HG03457 (cell line): ENCODE results near the gene MYCL.

Experiments used
- ATAC-seq: cut with Tn5 transposase; IDR thresholded peaks from one replicate; pipeline ENCODE4 v1.9.1; 2021; ENCODE audit warnings: moderate number of reproducible peaks; ENCODE audit not compliant: unreplicated experiment

Gene MYCL, protein sequence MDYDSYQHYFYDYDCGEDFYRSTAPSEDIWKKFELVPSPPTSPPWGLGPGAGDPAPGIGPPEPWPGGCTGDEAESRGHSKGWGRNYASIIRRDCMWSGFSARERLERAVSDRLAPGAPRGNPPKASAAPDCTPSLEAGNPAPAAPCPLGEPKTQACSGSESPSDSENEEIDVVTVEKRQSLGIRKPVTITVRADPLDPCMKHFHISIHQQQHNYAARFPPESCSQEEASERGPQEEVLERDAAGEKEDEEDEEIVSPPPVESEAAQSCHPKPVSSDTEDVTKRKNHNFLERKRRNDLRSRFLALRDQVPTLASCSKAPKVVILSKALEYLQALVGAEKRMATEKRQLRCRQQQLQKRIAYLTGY

DNA sequence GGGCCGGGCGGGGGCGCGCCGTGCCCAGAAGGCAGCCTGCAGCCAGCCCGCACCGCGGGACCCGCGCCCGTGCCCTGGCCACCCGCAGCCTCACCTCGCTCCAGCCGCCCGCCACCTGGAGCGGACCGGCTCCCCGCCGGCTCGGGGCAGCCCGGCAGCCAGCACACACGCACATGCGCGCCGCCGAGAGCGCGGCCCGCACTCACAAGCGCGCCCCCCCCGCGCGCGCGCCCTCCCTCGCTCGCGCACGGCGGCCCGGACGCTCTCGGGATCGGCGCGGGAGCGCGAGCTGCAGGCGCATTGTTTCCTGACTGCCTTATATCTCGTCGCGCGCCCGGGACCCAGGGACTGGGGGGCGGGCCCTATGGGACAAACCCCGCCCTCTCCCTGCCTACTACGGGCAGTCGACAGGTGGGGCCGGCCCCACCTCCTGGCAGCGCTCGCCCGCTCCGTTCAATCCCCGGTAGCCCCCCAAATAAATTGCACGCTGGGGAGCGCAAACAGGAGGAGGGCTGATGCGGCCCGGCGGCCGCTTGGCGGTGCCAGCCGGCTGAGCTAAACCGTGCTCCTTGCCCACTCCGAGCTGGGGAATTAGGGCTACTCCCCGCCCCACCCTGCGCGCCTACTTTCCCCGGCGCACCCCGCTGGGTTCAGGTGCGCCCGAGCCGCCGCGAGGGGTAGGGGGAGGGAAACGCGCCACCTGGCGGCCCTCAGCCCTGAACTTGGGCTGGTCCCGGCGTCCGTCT is at the start of gene MYCL:
Gene MYCL (minus strand): TSS at position 204 of the 746 bp plus-strand sequence. CDS start 483 bp downstream, outside the sequence.
- ATAC-seq: peak; percentile 53

DNA sequence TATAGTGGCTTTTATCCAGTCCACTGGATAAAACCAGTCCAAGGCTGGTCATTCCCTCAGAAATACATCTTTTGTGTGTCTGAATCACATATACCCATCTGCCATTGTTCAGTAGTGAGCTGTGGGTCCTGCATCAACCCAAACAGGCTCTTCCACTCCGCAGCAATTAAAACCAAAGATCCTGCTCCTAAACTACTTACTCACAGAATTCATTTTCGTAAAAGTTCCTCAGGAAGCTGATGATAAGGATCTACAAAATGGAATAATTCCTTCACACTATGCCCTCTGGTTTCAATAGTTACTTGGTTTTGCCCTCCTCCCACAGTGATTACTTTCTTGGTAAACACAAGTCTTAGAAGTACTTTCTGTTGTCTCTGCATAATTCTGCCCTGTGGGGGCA is 48.2 kb upstream of the MYCL start:
- no peak for ATAC-seq

DNA sequence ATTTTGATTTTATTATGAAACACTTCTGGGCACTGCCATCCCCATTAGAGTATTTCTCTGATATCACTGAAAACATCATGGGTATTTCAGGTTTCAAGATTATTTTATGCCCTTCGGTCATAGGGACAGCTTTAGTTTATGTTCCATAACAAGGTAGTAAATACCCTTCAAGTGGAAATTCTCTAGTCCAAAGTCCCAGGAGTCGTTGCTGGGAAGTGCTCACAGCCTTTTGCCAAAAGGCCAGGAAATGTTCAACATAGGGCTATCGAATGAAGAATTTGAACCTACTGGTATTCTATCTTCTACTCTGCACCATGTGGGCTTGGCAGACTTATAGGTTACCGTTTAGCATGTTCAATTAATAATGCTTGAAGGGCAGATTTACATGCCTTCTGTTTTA is 45.5 kb upstream of the MYCL start:
- no peak for ATAC-seq

DNA sequence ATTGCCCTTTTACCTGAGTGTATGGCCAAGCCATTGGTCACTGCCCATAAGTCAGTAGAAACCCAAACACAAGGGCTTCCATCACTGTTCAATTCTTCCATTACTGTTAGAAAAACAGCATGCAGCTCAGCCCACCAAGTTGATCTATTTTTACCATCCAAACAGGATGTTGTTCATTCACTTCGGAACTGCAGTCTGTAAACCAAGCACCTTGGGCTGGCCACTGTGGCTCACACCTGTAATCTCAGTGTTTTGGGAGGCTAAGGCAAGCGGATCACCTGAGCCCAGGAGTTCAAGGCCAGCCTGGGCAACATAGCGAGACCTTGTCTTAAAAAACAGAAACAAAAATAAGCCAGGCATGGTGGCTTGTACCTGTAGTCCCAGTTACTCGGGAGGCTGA is 44.5 kb upstream of the MYCL start:
- ATAC-seq: no peak

DNA sequence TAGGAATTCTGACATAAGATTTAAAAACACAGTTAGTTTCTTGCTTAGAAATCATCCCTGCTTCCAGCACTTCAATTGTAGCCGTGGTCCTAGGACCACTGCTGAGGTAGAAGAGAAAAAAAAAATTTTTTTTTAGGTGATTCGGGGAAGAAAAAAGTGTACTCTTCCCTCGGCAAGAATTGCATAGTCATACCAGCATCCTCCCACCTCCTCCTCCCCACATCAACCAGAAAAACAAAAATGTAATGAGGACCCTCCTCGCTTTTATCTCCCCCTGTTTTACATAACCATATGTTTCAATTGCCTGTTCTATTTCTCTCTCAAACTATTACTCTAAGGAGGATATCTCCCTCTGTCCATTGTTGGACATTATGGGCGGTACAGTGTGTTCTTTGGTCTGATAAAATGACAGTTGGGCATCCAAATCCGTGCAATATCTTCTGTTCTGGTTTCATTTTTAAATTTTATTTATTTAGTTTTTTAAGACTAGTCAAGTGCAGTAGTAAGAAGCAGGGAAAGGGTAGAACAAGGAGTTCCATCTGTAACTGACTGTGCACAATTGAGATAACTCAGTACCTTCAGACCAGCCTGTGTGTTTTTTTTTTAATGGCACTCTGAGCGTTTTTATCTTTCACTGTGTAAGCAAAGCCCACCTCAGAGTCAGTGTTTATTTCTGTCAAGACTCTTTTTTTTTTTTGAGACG is 42.8 kb upstream of the MYCL start:
- no peak for ATAC-seq

DNA sequence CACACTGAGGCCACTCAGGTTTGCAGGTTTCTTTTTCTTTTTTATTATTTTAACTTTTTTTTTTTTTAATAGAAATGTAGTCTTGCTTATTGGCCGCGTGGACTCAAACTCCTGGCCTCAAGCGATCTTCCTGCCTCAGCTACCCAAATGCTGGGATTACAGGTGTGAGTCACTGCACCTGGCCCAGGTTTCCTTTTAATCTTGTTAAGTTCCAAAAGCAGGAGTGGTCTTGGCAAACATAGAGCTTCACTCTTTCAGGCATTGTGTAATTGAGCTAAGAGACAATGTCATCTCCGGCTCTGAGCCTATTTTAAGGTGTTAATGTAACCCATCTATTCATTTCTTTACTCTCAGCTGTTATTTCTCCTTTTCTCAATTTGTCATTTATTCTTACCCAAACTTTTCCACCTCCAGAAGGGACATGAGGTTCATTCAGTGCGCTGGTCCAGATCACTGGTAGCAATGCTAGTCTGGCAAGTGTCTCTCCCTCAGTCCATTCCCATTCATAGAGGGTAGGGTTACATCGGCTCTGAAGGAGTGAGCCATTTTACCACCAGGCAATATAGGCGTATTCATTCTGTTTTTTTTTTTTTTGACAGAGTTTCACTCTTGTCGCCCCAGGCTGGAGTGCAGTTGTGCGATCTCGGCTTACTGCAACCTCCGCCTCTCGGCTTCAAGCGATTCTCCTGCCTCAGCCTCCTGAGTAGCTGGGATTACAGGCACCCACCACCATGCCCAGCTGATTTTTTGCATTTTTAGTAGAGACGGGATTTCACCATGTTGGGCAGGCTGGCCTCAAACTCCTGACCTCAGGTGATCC is 42.0 kb upstream of the MYCL start:
- no peak for ATAC-seq

DNA sequence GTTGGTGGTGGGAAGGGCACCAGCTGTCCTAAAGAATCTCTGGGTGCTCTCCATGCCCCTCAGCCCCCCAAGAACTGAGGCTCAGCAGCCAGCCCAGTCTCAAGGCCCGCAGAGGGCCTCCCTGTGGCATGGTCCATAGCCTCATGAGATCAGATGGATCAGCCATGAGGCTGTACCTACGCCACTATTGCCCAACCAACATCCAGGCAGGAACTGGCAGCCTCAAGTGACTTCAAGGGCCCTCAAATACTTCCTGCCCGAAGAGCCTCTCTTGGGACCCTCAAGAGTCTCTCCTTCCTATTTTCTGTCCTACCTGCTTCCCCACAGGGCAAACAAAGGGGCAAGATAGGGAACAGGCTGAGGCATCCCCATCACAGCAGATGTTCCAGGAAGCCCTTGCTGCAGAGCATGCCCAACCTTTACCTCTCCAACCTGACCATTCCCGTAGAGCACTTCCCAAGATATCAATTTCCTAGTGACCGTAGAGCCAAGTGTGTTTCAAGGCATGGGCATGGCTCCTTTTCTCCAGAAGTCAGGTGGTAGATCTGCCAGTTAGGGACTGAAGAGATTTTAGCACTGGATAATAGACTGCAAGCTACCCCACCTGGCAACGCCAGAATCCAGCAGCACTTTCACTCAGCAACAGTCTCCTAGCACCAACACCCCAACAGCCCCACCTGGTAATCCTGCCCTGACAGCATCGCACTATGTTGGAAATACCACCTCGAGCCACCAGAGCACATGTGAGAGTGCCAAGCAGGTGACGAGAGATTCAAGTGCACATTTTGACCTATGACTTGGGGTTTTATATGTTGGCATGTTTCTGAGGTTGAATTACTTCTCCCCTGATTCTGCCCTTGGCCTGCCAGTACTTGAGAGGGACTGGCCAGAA is 39.5 kb upstream of the MYCL start:
- ATAC-seq: no peak

DNA sequence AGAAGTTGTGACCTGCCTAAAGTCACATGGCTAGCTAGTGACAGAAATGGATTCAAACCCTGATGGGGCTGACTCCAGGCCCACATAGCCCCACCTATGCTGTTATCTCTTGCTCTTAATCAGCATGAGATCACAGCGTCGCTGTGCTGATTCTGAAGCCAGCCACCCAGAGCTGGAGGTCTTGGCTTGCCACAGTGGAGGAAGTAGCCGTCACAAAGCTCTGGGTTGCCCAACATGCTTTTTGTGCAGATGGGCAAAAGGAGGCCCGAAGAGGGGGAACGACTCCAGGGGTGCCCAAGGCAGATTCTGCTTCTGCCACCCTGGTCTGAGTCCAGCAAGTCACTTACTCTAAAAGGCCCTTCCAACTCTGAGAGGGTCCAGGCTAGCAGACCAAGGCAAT is 38.5 kb upstream of the MYCL start:
- ATAC-seq: no peak

DNA sequence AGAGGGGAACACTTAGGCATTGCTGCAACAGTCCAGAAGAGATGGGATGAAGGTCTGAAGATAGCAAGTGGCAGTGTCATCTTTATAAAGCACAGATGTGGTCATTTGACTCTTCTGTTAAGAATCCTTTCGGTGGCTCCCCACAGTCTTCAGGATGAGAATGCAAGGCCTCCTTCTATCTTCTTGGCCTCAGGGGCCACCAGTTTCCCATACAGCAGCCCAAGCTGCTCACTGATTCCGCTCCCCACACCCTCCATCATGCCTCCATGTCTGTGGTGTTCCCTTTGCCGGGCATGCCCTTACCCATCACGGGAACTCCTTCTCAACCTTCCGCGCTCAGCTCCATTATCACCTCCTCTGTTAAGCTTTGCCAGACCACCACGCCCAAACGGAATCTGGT is 37.1 kb upstream of the MYCL start:
- no peak for ATAC-seq

DNA sequence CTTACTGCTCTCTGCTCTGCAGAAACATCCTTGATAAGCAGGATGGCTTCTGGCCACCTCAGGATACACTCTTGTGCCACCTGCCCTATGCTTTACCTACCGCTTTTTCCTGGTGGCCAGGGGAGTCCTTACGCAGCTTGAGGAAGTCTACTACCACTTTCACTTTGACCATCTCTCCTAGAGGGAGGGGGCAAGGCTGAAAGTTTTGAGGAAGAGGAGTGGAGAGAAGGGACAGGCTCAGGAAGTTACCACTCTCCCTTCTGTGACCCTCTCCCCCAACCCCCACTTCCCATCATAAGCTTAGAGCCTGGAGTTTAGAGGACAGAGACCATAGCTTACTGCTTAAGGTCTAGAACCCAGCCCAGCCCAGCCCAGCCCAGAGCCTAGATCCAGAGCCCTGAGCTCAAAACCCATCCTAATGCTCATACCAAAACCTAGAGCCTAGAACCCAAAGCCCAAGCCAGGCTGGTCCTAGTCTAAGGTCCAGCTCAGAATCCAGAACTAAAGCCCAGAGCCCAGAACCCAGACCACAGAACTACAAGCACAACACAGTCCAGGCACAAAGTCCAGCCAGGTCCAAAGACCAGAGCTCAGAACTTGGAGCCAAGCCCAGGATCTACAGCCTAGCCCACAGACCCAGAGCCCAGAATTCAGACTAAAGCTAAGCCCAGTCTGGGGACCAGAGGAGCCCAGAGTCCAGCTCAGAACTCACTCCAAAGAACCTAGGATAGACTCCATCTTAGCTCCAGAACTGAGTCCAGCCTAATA is 35.2 kb upstream of the MYCL start:
- no peak for ATAC-seq

DNA sequence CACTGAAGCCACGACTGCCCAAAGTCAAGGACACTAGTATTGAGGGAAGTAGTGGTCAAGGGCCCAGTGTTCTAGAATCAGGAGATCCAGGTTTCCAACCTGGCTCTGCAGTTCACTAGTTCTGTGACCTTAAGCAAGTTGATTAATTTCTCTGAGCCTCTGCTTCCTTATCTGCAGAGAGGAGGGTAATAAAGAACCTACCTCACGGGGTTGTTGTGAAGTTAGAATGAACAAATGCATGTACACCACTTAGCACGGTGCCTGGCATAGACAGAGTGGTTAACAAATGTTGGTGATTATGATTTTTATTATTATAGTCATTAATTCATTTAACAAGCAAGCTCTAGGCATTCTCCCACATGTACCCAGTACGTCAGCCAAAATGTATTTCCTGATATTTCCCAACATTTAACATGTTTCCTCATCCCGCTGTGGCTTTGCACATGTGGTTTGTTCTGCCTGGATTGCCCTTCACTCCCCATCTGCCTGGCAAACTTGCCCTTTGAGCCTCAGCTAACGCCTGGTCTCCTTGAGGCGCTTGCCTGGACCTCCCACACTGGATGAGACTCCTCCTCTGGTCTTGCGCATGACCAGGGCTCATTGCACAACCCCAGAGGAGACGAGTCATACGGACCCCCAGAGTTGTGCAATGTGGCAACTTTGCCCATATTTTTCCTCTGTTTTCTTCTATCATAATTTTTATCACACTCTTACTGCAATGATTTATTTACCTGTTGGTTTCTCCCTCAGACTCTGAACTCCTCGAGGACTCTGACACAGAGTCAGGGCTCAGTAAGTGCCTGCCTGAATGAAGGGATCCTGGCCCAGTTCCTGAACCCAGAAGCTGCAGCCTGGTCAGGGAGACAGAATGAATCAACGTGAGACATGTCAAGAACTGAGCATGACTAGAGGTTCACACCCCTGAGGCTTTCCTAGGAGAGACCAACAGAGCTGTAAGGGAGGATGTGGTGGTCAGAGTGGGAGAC is 32.5 kb upstream of the MYCL start:
- ATAC-seq: no peak

DNA sequence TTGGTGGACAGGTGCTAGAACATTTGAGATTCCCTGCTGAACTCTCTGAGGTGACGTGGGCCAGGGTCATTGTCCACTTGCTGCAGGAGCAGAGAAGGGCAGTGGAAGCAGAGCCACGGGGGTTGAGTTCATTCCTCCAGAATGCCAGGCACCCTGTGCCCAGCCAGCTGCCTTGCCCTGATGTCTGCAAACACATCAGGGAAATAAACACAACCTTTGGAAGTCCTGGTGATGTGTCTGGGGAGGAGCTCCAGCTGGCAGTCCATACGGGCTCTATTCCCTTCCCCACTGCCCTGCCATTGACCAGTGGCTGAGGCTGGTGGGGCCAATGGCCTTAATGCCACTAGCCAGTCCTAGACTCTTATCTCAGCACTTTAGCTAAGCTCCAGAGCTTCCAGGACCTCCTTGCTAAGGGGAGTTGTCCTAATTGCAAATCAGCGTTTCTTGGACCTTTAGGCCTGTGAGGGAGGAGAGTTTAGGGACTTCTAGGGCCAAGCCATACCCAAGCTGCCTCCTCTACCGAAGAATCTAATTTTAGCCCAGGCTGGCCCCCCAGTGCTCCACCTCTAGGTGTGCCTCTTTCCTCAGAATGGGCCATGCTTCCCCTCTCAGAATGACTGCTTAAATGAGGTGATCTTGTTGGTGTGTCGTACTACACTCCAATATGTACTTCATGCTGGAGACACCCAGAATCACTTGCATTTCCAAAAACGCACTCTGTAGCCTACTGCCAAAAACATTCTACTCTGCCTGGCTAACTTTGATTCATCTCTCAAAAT is 27.3 kb upstream of the MYCL start:
- ATAC-seq: no peak

DNA sequence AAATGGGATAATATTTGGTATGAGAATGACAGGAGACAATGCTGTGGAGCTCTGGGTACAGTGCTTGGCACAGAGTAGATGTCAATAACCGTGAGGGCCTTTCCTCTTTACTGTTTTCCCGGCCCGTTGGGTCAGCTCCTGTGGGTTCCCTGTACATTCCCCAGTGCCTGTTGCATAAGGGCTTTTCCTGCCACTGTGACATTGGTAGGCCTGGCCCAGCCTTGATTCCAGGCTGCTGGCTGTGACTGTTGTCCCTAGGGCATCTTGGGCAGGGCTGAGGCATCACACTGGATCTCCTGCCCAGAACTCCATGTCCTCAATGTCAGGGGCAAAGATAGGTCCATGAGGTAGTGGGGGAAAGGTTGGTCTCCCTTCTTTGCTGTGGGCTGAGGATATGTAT is 25.8 kb upstream of the MYCL start:
- no peak for ATAC-seq

DNA sequence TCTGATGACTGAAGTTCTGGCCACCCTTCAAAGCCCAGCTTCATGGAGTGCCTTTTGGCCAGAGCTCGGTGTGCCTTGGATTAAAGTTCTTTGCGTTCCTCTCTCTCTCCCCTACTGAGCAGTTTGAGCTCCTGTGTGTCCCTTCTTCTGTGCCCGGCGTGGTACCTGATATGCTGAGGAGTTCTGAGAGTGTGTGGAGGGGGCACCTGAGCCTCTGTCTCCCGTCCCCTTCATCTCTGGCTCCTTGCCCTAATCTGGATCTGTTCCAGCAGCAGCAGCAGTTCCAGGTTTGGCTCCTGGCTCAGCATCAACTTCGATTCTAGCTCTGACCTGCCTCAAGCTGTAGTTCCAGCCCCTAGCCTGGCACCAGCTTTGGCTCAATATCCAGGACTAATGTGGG is 25.1 kb upstream of the MYCL start:
- no peak for ATAC-seq

DNA sequence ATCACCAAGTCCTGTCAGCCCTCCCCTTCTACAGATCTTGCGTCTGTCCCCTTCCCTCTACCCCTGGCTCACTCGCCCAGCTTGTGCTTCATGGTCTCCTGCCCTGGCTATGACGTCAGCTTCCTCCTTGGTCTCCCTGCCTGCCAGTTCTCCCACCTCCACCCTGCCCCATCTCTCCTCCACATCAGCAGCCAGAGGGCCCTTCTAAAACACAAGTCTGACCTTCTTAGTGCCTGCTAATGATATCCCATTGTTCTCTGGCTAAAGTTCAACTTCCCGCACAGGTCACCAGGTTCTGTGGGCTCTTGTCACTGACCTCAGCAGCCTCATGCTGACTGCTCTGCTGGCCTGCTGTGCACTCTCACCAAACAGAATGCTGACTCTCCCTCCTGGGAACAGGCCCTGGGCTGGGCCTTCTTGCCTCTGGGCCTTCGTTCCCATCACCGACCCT is 24.7 kb upstream of the MYCL start:
- no peak for ATAC-seq

DNA sequence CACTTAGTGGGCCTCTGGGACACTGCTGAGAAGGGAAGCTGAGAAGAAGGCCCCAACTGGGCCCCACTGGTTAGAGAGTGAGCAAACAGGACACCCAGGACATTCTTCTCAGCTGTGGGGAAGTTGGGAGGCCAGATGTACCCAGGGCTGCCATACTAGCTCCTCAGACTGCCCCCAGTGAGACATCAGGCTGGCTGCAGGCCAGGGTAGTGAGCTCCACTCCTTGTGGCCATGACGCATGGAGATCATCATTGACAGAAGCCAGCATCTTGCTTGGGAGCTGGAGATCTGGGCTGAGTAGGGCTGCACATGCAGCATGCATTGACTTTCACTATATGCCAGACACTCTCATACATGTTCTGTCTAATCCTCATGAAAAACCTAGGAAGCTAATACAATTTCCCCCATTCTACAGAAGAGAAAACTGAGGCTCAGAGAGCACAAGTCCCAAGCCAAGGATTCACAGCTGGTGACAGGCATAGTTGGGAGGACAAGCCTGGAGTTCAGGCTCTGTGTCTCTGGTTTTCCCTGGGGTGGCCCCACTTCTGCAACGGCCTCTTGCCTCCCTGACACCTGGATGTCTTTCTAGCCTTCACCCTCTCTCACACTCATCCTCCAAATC is 24.1 kb upstream of the MYCL start:
- no peak for ATAC-seq

DNA sequence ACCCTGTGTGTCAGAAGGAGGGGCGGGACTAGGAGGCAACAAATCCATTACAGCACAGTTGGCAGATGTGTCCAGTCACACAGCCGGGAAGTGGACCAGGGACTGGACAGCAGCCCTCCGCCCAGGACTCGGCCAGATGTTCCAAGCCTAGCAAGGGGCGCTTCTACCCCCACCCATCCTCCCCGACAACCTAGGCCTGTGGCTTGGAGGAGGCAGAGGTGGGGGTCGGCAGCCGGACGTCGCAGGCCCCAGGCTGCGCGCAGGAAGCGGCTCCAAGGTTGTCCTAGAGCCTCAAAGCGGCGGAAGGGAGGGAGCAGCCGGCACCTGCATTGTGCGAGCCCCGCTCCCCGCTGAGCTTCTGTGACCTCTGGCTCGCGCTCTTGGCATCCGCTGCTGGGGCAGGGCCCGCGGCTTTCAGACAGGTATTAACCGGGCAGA is 20.6 kb upstream of the MYCL start:
- no peak for ATAC-seq
